ENCODE results near the gene TDRD7. TPM values are rescaled to one million over a fixed set of nuclear protein-coding genes. Genes with fewer than 3 reads are reported as not detected.

The TDRD7 gene
- polyA plus RNA-seq, 1 of the 3 experiments (the other 2 are of a cell fraction) = 4.9 TPM

DNA sequence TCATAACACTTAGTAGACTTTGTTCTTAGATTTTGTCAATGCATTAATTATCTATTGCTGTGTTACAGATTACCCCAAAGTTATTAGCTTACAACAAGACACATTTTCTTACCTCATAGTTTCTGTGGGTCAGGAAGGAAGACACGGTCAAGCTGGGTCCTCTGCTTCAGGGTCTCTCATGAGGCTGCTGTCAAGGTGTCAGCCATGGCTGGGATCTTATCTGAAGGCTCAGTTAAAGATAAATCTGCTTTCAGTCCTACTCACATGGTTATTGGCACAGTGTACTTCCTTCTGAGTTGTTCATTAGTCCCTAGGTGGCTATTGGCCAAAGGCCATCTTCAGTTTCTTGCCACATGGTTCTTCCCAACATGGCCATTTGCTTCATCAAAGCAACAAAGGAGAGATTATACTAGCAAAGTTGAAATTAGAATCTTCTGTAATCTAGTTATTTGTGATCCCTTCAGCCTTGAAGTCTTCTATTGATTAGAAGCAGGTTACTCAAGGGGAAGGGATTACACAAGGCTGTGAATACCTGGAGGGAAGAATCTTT is 25.2 kb downstream of the TDRD7 start:
- H3K4me1 ChIP-seq (ENCODE audit: control insufficient read depth in 1 of 2, insufficient read depth in 2 of 2, low read depth in 1 of 2, low read length in 1 of 2) = peaks cover 0 to 9% of the 10 kb centered on the region in 2 experiments; a peak in 2 of 4 replicates
- no peaks in the 10 kb centered on the region for H3K79me2 ChIP-seq (ENCODE audit: insufficient read depth)
- H3K9me2 ChIP-seq = no peaks in the 10 kb centered on the region
- no peaks in the 10 kb centered on the region for H3K27me3 ChIP-seq (ENCODE audit: insufficient read depth)
- POLR2A ChIA-PET = no interaction called here
- CTCF ChIA-PET = interaction anchor here (0.8 to 2.3 kb wide), 5 partner anchors 25 to 580 kb away, joined by 3 to 7 read pairs (median 4); partner anchors contain the start of gene TDRD7
- no peak overlapping the region for H3K9ac ChIP-seq
- no peaks in the 10 kb centered on the region for H4K20me1 ChIP-seq (ENCODE audit: insufficient read depth)
- no peak for DNase-seq
- no peak for TF ChIP-seq REST (IDR thresholded peaks at IDR 0.05; ENCODE audit: low read depth, low read length)
- TF ChIP-seq, protein P1, sequence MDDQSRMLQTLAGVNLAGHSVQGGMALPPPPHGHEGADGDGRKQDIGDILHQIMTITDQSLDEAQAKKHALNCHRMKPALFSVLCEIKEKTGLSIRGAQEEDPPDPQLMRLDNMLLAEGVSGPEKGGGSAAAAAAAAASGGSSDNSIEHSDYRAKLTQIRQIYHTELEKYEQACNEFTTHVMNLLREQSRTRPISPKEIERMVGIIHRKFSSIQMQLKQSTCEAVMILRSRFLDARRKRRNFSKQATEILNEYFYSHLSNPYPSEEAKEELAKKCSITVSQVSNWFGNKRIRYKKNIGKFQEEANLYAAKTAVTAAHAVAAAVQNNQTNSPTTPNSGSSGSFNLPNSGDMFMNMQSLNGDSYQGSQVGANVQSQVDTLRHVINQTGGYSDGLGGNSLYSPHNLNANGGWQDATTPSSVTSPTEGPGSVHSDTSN (IDR thresholded peaks at IDR 0.05) = no peak
- TF ChIP-seq CHD2 (IDR thresholded peaks at IDR 0.05; ENCODE audit: low read length, partially characterized antibody) = no peak
- no peak for TF ChIP-seq GABPA (IDR thresholded peaks at IDR 0.05; ENCODE audit: low read depth)
- H3K4me2 ChIP-seq = no peak overlapping the region
- peaks cover 3% of the 10 kb centered on the region for H3F3A ChIP-seq (replicated peaks; ENCODE audit: insufficient read depth)
- no peaks in the 10 kb centered on the region for H3K9me3 ChIP-seq
- H2AFZ ChIP-seq (ENCODE audit: low read depth) = no peak overlapping the region
- no peak overlapping the region for H3K4me3 ChIP-seq (ENCODE audit: low read depth in 2 of 2, low read length in 1 of 2)
- H3K36me3 ChIP-seq (replicated peaks in 1 of 2; ENCODE audit: control insufficient read depth in 1 of 2, insufficient read depth in 2 of 2, low read length in 1 of 2) = peaks cover 14 to 23% of the 10 kb centered on the region in 2 experiments
- H3K27ac ChIP-seq (ENCODE audit: low read depth in 2 of 2, low read length in 1 of 2) = peak overlapping the region in 1 of 2 experiments; percentile 65; a peak in 1 of 4 replicates
- WGBS (ENCODE audit: low lambda C conversion rate) = 100% methylated on average over 1 of the region's 1 CpG

GRCh38 chr9:97438257-97438656 is 26.4 kb downstream of the TDRD7 start:
- ChIA-PET CTCF (interaction anchor here (0.6 to 2.3 kb wide), 6 partner anchors 26 to 287 kb away, joined by 3 to 7 read pairs (median 4); partner anchors contain the start of gene TDRD7), POLR2A (no interaction called here)
- Histone ChIP-seq H4K20me1 (ENCODE audit: insufficient read depth) (no peaks in the 10 kb centered on the region), H3K4me1 (ENCODE audit: control insufficient read depth in 1 of 2, insufficient read depth in 2 of 2, low read depth in 1 of 2, low read length in 1 of 2) (peaks cover 0 to 9% of the 10 kb centered on the region in 2 experiments; a peak in 2 of 4 replicates), H3K27ac (ENCODE audit: low read depth in 2 of 2, low read length in 1 of 2) (no peak overlapping the region), H3K79me2 (ENCODE audit: insufficient read depth) (no peaks in the 10 kb centered on the region), H3K36me3 (replicated peaks in 1 of 2; ENCODE audit: control insufficient read depth in 1 of 2, insufficient read depth in 2 of 2, low read length in 1 of 2) (peaks cover 7 to 22% of the 10 kb centered on the region in 2 experiments), H3F3A (replicated peaks; ENCODE audit: insufficient read depth) (peaks cover 3% of the 10 kb centered on the region), H3K9me2 (no peaks in the 10 kb centered on the region), H2AFZ (ENCODE audit: low read depth) (no peak overlapping the region), H3K9me3 (no peaks in the 10 kb centered on the region), H3K27me3 (ENCODE audit: insufficient read depth) (no peaks in the 10 kb centered on the region), H3K9ac (no peak overlapping the region), H3K4me3 (ENCODE audit: low read depth in 2 of 2, low read length in 1 of 2) (no peak overlapping the region), H3K4me2 (no peak overlapping the region)
- 92% methylated on average over 2 of the region's 2 CpGs for WGBS (ENCODE audit: low lambda C conversion rate)
- TF ChIP-seq FOXJ3 (CRISPR knock-in tag; IDR thresholded peaks at IDR 0.05) = no peak
- no peak for TF ChIP-seq GABPA (IDR thresholded peaks at IDR 0.05; ENCODE audit: low read depth)
- TF ChIP-seq ELF1 (IDR thresholded peaks at IDR 0.05) = no peak
- TF ChIP-seq TAF1 (IDR thresholded peaks at IDR 0.05; ENCODE audit: borderline replicate concordance, low read depth, low read length) = no peak
- TF ChIP-seq TCF12 (IDR thresholded peaks at IDR 0.05) = no peak
- TF ChIP-seq MXI1 (IDR thresholded peaks at IDR 0.05; ENCODE audit: low read depth, low read length) = no peak
- no peak for TF ChIP-seq MEF2A (IDR thresholded peaks at IDR 0.05; ENCODE audit: borderline replicate concordance, low read depth)
- no peak for TF ChIP-seq NFIC (IDR thresholded peaks at IDR 0.05; ENCODE audit: borderline replicate concordance)
- TF ChIP-seq FOXM1 (IDR thresholded peaks at IDR 0.05; ENCODE audit: low read depth) = no peak
- TF ChIP-seq, protein P1 (IDR thresholded peaks at IDR 0.05) = no peak
- no peak for TF ChIP-seq CHD2 (IDR thresholded peaks at IDR 0.05; ENCODE audit: low read length, partially characterized antibody)
- TF ChIP-seq EP300 (IDR thresholded peaks at IDR 0.05; ENCODE audit: borderline replicate concordance in 1 of 2, low read depth in 1 of 2, low read length in 1 of 2) = no peak
- no peak for TF ChIP-seq FOSL2 (IDR thresholded peaks at IDR 0.05; ENCODE audit: borderline replicate concordance, low read depth)
- TF ChIP-seq NRF1 (IDR thresholded peaks at IDR 0.05; ENCODE audit: low read depth, low read length) = no peak
- TF ChIP-seq, protein P2, sequence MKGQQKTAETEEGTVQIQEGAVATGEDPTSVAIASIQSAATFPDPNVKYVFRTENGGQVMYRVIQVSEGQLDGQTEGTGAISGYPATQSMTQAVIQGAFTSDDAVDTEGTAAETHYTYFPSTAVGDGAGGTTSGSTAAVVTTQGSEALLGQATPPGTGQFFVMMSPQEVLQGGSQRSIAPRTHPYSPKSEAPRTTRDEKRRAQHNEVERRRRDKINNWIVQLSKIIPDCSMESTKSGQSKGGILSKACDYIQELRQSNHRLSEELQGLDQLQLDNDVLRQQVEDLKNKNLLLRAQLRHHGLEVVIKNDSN (IDR thresholded peaks at IDR 0.05; ENCODE audit: borderline replicate concordance, low read depth) = no peak
- TF ChIP-seq EZH2phosphoT487 (IDR thresholded peaks at IDR 0.05; ENCODE audit: borderline replicate concordance, low read depth) = no peak
- no peak for DNase-seq

Data from SK-N-SH (cell line).